GM19240 (cell line): Measurements from ENCODE around the gene CYP2F1.
"Not testable (repeated sequence)": the region's sequence is repeated elsewhere in the genome, so short reads cannot be mapped to it uniquely, and the experiment has no call there.

Experiments used
- DNase-seq: peaks from one replicate; pipeline ENCODE4 v3.0.0; 2011; ENCODE audit warnings: low spot score; ENCODE audit not compliant: insufficient read length

Gene CYP2F1, protein sequence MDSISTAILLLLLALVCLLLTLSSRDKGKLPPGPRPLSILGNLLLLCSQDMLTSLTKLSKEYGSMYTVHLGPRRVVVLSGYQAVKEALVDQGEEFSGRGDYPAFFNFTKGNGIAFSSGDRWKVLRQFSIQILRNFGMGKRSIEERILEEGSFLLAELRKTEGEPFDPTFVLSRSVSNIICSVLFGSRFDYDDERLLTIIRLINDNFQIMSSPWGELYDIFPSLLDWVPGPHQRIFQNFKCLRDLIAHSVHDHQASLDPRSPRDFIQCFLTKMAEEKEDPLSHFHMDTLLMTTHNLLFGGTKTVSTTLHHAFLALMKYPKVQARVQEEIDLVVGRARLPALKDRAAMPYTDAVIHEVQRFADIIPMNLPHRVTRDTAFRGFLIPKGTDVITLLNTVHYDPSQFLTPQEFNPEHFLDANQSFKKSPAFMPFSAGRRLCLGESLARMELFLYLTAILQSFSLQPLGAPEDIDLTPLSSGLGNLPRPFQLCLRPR

DNA sequence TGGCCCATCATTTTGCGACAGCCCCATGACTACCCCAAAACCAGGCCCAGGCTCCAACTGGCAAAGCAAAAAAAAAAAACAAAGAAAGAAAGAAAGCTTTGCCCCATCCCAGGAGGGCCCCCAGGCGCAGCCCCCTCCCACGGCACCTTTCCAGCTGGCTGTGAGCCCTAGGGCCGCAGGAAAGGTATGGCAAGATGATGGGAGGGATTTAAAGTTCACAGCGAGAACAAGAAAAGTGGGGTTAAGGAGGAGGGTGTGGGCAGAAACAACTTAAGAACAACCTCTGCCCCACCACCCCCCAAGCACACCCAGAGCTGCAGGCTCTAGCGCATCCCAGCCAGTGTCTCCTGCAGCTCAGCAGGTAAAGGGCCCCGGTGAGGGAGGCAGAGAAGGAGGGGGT, at the start of gene CYP2F1:
Gene CYP2F1, plus strand, starts transcription at position 301 of the 400 bp plus-strand sequence. CDS start 1,757 bp downstream, outside the sequence.
- no peak for DNase-seq

DNA sequence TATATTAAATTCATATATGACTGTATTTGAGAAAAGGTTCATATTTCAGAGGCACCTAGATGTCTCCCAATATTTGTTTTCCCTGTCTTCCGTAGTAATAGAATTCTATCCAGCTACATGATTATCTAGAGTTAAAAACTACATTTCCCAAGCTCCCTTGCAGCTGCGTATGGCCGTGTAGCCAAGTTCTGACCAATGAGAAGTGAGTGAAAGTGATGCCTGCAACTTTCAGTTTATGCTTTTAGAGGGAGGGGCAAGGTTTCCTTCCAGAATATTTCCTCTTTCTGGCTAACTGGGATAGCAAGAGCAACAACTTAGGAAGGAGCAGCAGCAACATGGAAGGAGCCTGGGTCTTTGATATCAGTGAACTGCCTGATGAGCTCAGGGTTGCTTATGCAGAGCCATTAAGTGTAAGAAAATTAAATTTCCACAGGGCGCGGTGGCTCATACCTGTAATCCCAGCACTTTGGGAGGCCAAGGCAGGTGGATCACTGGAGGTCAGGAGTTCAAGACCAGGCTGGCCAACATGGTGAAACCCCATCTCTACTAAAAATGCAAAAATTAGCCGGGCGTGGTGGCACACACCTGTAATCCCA, 49.2 kb upstream of the CYP2F1 start:
- DNase-seq = no peak

DNA sequence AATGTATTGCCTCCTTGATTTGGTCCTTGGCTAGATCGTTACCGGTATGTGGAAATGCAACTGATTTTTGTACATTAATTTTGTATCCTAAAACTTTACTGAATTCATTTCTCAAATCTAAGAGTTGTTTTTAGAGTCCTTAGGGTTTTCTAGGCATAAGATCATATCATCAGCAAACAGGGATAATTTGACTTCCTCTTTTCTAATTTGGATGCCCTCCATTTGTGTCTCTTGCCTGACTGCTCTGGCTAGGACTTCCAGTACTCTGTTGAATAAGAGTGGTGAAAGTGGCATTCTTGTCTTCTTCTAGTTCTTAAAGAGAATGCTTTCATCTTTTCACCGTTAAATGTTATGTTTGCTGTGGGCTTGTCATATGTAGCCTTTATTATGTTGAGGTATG, 37.9 kb upstream of the CYP2F1 start:
- DNase-seq = no peak

DNA sequence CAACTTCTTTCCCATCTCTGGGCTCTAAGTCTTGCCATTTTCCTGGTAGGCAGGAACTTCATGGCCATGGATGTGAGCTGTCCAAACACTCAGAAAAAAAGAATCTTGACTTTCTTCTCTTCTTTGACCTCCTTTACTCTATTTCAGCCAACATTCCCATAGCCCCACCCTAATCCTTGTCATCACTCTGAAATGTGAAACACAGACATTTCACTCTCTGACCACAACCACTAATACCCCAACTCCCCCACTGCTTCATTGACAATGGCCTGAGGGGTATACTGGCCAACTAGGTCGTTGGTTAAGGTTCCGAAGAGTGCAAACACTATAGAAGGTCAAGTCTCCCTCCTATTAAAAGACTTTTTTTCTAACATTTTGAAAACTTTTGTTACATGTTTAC, 30.7 kb upstream of the CYP2F1 start:
- DNase-seq = no peak

DNA sequence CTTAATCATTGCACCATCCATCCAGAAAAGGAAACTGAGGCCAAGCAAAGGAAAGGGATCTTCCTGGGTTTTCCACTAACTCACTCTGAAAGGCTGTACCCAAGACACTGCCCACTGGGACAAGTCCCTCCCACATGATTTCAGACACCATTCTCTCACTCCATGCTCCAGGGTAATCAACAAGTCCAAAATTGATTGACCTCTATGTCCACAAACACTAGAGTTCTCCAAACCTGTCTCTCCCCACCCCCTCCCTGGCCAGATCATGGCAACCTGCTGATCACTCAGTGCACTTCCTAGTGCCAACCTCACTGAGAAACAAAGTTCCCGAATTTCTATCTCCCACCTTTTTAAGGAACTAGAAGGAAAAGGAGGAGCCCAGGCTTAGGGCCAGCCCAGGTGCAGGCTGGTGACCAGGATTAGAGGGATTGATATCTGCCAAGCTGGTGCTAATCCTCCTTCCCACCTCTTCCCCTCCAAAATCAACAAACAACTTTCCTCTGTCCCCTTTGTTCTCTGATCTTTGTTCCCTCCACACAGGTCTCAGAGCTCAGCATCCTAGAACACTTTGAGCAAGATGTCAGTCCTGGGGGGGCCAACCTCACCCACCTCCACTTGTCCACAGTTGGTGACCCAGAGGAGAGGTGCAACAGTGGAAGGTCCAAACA, 28.4 kb upstream of the CYP2F1 start:
- no peak for DNase-seq

DNA sequence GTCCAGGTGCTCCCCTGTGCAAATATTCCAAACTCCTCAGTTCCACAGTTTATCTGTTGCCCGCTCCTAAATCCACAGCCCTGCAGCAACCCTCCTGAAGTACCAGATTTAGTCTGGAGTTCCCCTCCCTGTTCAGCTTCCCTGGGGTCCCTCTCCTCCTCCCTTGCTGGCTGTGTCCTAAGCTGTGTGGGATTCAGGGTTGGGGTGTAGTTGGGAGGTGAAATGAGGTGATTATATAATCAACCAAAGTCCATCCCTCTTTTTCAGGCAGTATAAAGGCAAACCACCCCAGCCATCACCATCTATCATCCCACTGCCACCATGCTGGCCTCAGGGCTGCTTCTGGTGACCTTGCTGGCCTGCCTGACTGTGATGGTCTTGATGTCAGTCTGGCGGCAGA, 26.1 kb upstream of the CYP2F1 start, which contains the start of gene CYP2A13:
Gene CYP2A13, plus strand, starts transcription at position 301 of the 400 bp plus-strand sequence. Its CDS starts 21 bp downstream, at position 322.
- no peak for DNase-seq

DNA sequence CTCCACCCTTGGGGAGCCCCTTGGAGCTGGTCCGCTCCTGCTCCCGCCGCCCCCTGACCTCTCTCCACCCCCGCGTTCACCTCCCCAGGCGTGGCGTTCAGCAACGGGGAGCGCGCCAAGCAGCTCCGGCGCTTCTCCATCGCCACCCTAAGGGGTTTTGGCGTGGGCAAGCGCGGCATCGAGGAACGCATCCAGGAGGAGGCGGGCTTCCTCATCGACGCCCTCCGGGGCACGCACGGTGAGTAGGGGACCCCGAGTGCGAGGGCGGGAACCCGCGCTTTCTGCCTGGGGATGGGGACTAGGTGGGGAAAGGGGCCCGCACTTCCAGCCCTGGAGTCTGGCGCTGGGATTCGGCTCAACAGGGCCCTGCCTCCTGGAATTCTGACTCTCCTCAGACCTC, 24.3 kb upstream of the CYP2F1 start:
- DNase-seq = no peak

DNA sequence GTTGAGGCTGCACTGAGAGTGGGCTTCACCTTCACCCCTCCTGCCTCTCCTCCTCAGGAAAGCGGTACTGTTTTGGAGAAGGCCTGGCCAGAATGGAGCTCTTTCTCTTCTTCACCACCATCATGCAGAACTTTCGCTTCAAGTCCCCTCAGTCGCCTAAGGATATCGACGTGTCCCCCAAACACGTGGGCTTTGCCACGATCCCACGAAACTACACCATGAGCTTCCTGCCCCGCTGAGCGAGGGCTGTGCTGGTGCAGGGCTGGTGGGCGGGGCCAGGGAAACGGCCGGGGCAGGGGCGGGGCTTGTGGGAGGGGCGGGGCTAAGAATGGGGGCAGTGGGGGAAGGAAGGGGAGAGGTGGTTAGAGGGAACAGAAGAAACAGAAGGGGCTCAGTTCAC, 18.5 kb upstream of the CYP2F1 start:
- no peak for DNase-seq

DNA sequence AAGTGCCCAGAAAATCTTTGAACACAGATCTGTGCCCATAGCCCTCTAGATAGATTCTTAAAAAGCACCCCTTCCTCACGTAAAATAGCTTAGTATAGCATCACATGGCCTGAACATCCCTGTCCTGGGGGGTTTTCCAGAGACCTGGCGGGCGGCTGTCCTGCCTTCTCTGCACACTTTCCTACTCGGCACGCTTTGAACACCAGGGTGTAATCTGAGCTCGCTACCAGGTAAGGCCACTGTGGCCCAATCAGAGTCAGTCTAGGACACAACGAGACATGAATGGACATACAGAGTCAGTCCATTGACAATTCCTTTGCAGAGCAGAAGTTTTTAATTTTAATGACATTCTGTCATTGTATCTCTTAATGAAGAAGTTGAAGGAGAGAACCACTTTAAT, 17.9 kb upstream of the CYP2F1 start:
- no peak for DNase-seq

DNA sequence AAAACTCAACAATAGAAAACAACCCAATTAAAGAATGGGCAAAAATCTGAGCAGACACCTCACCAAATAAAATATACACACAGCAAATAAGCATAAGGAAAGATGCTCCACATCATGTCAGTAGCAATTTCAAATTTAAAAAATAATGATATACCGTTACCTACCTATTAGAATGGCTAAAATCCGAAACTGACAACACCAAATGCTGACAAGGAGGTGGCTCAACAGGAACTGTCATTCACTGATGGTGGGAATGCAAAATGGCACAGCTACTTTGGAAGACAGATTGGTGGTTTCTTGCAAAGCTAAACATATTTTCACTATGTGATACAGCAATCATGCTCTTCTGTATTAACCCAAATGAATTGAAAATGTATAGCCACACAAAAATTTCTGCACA, 16.9 kb upstream of the CYP2F1 start:
- DNase-seq = no peak

DNA sequence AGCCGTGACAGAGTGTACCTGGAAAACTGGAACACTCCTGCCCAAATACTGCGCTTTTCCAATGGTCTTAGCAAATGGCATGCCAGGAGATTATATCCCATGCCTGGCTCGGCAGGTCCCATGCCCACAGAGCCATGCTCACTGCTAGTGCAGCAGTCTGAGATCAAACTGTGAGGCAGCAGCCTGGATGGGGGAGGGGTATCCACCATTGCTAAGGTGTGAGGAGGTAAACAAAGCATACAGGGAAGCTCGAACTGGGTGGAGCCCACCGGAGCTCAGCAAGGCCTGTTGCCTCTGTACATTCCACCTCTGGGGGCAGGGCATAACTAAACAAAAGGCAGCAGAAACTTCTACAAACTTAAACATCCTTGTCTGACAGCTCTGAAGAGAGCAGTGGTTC, 15.5 kb upstream of the CYP2F1 start:
- no peak for DNase-seq

DNA sequence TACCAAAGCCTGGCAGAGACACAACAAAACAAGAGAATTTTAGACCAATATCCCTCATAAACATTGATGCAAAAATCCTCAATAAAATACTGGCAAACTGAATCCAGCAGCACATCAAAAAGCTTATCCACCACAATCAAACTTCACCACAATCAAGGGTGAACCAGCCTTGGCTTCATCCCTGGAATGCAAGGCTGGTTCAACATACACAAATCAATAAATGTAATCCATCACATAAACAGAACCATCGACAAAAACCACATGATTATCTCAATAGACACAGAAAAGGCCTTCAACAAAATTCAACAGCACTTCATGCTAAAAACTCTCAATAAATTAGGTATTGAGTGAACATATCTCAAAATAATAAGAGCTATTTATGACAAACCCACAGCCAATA, 12.0 kb upstream of the CYP2F1 start:
- not testable (repeated sequence) for DNase-seq

DNA sequence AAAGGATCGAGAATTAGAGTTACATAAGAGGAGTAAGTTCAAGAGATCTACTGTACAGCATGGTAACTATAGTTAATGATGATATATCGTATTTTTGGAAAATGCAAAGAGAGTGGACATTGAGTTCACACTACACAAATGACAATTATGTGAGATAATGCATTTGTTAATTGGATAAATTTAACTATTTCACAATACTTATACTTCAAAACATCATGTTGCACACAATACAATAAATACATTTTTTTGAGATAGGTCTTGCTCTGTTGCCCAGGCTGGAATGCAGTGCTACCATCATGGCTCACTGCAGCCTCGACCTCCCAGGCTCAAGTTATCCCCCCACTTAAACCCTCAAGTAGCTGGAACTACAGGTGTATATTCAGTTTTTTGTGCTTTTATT, 8.1 kb upstream of the CYP2F1 start:
- no peak for DNase-seq

DNA sequence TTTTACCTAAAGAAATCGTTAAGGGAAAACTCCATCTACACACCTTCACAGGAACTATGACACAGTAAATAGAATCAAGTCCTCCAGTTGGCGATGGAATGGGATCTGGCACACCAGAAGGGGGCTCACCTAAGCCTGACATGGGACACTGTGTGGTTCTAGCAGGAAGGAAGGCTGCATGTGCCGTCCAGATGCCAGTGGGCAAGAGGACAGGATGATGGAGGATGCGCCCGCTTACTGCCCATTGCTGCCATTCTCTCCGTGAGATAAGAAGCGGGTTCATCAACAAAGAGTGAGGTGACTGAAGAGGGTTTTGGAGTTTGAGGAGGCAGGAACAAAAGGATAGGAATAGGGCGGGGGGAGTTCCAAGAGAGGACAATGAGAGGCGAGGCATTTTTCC, 2.9 kb upstream of the CYP2F1 start:
- DNase-seq = no peak

DNA sequence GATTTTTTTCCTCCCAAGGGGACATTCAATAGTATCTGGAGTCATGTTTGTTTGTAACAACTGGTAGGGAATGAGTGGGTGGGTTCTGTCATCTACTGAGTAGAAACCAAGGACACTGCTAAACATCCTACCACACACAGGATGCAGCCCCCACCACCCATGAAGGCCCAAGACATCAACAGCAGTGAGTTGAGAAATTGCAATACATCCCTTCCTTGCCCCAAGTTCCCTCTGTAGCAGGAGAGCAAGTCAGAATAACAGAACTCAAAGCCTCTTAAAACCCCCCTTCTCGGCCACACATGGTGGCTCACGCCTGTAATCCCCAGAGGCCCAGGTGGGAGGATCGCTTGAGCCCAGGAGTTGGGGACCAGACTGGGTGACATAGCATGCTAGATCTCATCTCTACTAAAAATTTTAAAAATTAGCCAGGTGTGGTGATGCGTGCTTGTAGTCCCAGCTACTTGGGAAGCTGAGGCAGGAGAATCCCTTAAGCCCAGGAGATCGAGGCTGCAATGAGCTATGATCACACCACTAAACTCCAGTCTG, 2.4 kb upstream of the CYP2F1 start:
- DNase-seq = no peak

DNA sequence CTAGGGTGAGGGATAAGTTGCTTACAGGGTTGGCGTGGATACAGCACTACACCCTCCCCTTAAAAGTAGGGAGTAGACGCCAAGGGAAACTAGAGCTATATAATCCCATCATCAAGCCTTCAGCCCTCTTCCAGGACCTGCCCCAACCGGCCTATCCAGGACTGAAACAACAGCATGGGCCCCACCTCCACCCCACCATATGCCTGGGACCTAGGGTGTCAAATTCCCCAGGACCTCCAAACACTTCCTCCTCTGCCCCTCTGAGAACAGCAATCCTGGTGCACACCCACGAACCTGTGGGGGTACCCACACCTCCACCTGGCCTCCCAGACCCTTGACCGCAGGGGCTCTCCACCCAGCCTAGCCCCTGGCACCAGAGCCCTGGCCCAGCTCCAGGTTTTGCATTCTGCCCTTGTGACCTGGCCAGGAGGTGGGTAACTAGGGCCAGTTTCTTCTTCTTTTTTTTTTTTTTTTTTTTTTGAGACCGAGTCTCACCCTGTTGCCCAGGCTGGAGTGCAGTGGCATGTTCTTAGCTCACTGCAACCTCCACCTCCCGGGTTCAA, 1.4 kb upstream of the CYP2F1 start:
- DNase-seq = no peak

DNA sequence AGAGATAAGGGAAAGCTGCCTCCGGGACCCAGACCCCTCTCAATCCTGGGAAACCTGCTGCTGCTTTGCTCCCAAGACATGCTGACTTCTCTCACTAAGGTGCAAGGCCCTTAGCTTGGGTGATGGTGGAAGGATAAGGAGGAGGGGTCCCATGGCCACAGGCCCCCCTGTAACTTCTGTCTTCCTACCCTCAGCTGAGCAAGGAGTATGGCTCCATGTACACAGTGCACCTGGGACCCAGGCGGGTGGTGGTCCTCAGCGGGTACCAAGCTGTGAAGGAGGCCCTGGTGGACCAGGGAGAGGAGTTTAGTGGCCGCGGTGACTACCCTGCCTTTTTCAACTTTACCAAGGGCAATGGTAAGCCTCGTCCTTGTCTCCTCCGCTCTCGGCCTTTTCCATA, 2.0 kb downstream of the CYP2F1 start:
- no peak for DNase-seq

DNA sequence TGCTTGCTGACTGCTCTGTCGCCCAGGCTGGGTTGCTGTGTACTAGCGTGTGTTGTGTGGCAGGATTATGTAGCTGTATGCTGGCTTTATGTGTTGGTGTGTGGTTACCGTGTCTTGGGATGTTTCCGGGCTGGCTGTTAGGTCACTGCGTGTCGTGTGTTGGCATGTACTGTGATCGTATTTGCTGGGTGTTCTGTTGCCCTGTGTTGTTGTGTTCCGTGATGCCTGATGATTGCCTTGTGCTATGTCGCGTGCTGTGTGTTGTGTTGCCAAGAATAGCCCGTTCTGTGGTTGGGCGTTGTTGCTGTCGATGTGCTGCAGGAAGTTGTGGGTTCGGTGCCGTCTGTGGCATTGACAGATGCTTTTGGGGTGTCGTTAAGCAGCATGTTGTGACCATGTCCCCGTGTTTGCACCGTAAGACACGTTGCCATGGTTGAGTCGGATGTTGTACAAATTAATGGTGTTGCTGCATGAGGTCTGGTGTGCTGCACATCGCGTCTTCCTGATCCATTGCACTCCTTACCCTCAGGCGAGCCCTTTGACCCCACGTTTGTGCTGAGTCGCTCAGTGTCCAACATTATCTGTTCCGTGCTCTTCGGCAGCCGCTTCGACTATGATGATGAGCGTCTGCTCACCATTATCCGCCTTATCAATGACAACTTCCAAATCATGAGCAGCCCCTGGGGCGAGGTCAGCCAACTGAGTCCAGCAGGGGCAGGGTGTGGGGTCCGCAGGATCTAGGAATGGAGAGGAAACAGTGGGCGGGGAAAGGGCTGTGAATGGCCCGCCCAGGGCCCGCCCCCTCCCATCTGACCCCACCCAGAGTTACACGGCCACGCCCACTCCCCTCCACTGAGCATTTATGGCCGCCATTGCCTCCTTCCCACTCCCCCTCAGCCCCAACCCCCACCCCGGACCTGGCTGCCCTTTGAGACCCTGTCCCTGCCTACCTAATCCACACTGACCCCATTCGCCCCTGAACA, 7.0 kb downstream of the CYP2F1 start:
- not testable (repeated sequence) for DNase-seq

DNA sequence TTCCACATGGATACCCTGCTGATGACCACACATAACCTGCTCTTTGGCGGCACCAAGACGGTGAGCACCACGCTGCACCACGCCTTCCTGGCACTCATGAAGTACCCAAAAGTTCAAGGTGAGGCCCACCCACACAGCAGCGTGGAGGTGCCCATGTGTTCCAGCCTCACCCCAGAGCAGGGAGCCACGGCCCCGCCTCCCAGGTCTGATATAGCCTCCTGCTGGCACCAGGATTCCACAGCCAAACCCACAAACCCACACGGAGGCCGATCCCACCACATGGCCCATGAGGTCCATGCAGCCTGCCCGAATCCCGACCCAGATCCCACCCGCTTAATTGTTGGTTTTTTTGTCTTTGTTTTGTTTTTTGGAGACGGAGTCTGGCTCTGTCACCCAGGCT, 8.6 kb downstream of the CYP2F1 start:
- not testable (repeated sequence) for DNase-seq

DNA sequence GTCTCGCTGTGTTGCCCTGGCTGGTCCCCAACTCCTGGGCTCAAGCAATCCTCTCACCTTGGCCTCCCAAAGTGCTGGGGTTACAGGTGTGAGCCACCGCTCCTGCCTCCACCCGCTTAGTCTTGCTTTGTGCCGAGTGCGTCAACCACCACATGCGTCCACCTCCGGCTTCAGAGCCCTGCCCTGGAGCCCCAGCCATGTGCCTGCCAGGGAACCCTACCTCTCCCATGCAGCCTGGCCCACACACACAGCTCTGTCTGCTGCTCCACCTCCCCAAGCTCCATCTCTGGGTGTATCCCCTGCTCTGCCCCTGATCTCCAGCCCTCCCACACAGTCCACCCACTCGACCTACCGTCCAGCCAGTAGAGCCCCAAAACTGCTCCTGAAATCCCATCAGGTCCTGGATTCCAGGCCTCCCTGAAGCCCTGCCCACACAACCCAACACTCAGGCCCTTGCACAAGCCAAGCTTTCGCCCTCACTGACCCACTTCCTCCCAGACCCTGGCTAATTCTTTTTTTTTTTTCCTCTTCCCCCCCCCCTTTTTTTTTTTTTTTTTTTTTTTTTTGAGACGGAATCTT, 9.6 kb downstream of the CYP2F1 start:
- no peak for DNase-seq
